Fibroblast of villous mesenchyme (primary cell): Measurements from ENCODE around the gene RNF113B. TPM values are rescaled to one million over a fixed set of nuclear protein-coding genes. Genes with fewer than 3 reads are reported as not detected.

ENCODE experiments used
- DNase-seq: peaks from one replicate; pipeline ENCODE4 v3.0.0-alpha.2; 2010; ENCODE audit warnings: low read depth
- H3K4me3 ChIP-seq: 2 replicates; pipeline ENCODE4 v1.5.1; 2011; ENCODE audit warnings: low read depth, mild to moderate bottlenecking, low read length
- total RNA-seq: library from RNA; depleted of rRNA; stranded (reverse); fragments of >200 nt; gene quantifications from 2 replicates; pipeline ENCODE4 v1.2.3, GENCODE V29; 2012
- TF ChIP-seq, protein P1 (sequence below): IDR thresholded peaks from 2 replicates; pipeline ENCODE4 v1.5.1; 2012; ENCODE audit warnings: low read depth, mild to moderate bottlenecking, low read length; ENCODE audit not compliant: insufficient read depth

RNF113B gene
- total RNA-seq, 1 donor = not detected

DNA sequence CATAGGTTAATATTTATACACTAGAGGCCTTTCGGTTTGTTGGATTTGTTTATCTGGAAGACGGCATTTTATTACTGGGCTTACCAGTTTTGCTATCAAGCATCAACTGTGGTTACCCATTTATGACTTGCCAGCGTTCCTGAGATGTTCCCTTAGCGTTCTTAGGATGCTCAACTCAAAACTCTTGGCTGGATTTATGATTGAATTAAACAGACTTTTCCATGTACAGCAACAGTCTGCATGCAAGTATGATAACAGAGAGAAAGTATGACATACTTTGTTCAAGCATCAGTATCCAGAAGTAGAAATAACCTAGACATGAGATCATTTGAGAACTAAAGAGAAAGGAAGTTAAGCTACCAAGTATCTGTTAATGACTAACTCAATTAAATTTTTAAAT, 29.9 kb upstream of the RNF113B start:
- TF ChIP-seq, protein P1, sequence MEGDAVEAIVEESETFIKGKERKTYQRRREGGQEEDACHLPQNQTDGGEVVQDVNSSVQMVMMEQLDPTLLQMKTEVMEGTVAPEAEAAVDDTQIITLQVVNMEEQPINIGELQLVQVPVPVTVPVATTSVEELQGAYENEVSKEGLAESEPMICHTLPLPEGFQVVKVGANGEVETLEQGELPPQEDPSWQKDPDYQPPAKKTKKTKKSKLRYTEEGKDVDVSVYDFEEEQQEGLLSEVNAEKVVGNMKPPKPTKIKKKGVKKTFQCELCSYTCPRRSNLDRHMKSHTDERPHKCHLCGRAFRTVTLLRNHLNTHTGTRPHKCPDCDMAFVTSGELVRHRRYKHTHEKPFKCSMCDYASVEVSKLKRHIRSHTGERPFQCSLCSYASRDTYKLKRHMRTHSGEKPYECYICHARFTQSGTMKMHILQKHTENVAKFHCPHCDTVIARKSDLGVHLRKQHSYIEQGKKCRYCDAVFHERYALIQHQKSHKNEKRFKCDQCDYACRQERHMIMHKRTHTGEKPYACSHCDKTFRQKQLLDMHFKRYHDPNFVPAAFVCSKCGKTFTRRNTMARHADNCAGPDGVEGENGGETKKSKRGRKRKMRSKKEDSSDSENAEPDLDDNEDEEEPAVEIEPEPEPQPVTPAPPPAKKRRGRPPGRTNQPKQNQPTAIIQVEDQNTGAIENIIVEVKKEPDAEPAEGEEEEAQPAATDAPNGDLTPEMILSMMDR = no peak
- H3K4me3 ChIP-seq = no peak overlapping the region
- peak; percentile 100 for DNase-seq

DNA sequence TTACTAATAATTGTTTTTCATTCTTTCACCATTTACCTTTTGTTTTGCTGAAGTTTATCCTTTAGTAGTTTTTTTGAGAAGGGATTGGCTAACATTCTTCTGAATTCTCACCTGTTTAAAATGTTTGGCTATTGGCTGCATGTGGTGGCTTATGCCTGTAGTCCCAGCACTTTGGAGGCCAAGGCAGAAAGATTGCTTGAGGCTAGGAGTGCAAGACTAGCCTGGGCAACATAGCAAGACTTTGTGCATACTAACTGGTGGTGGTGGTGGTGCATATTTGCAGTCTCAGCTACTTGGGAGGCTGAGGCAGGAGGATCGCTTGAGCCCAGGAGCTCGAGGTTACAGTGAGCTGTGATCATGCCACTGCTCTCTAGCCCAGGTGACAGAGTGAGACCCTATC, 27.5 kb upstream of the RNF113B start:
- TF ChIP-seq, protein P1 = no peak
- no peak for DNase-seq
- no peak overlapping the region for H3K4me3 ChIP-seq

DNA sequence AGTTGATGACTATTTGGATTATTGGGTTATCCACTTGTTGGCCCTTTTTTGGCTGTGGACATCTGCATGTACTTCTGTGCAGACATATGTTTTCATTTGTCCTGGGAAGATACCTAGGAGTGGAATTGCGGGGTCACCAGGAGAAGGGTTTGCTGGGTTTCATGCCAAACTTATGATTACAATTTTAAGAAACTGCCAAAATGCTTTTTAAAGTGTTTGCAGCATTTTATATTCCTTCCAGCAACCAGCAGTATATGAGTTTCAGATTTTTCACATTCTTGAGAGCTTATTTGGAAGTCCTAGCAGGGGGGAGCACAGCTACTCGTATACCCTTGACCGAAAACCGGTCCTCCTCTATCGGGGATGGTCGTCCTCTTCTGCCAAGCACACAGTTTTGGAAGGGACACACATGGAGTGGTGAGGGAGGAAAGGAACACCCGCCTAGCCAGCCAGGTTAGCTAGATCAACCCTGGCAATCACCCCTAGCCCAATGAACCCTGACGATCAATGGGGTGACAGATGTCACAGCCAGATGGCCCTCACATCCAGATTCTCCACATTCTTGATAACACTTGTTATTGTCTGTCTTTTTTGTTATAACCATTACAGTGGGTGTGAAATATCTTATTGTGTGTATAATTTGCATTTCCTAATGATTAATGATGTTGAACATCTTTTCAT, 26.7 kb upstream of the RNF113B start:
- H3K4me3 ChIP-seq = no peak overlapping the region
- TF ChIP-seq, protein P1 = no peak
- DNase-seq = no peak

- TF ChIP-seq, protein P1 = no peak
- no peak overlapping the region for H3K4me3 ChIP-seq
- no peak for DNase-seq
Measured at GRCh38 chr13:98201984-98202383, 24.9 kb upstream of the RNF113B start.

- TF ChIP-seq, protein P1 = no peak
- H3K4me3 ChIP-seq = no peak overlapping the region
- DNase-seq = no peak
Measured at GRCh38 chr13:98201189-98201588, 24.1 kb upstream of the RNF113B start.

GRCh38 chr13:98200211-98200878, 23.3 kb upstream of the RNF113B start:
- TF ChIP-seq, protein P1 = no peak
- no peak for DNase-seq
- no peak overlapping the region for H3K4me3 ChIP-seq
